GM06990 (cell line): ENCODE data around the gene NUDCD3.

Experiments
- DNase-seq: peaks from one replicate; pipeline ENCODE4 v3.0.0-alpha.2; 2011; ENCODE audit not compliant: insufficient read length; ENCODE audit errors: extremely low read depth
- H3K27me3 ChIP-seq: replicated peaks from 2 replicates; pipeline ENCODE4 v1.6.0; 2011; ENCODE audit warnings: low read length; ENCODE audit not compliant: control insufficient read depth, insufficient read depth
- H3K36me3 ChIP-seq: 2 replicates; pipeline ENCODE4 v1.5.1; 2011; ENCODE audit warnings: low read length; ENCODE audit not compliant: control insufficient read depth, insufficient read depth
- H3K4me3 ChIP-seq: replicated peaks from 2 replicates; pipeline ENCODE4 v1.5.1; 2011; ENCODE audit warnings: low read depth, mild to moderate bottlenecking, control low read depth, low read length
- TF ChIP-seq, protein P1 (sequence below): IDR thresholded peaks from 2 replicates; pipeline ENCODE4 v1.5.1; 2011; ENCODE audit warnings: low read length, control low read depth, mild to moderate bottlenecking, inconsistent platforms; ENCODE audit not compliant: insufficient read depth, poor library complexity, severe bottlenecking

Gene NUDCD3

GRCh38 chr7:44536090-44536489, 45.6 kb upstream of the NUDCD3 start:
- no peak for DNase-seq
- Histone ChIP-seq H3K27me3 (no peaks in the 10 kb centered on the region; the same call in 1 of the 2 replicates), H3K4me3 (no peak overlapping the region), H3K36me3 (no peaks in the 10 kb centered on the region)
- TF ChIP-seq, protein P1, sequence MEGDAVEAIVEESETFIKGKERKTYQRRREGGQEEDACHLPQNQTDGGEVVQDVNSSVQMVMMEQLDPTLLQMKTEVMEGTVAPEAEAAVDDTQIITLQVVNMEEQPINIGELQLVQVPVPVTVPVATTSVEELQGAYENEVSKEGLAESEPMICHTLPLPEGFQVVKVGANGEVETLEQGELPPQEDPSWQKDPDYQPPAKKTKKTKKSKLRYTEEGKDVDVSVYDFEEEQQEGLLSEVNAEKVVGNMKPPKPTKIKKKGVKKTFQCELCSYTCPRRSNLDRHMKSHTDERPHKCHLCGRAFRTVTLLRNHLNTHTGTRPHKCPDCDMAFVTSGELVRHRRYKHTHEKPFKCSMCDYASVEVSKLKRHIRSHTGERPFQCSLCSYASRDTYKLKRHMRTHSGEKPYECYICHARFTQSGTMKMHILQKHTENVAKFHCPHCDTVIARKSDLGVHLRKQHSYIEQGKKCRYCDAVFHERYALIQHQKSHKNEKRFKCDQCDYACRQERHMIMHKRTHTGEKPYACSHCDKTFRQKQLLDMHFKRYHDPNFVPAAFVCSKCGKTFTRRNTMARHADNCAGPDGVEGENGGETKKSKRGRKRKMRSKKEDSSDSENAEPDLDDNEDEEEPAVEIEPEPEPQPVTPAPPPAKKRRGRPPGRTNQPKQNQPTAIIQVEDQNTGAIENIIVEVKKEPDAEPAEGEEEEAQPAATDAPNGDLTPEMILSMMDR: no peak

DNA sequence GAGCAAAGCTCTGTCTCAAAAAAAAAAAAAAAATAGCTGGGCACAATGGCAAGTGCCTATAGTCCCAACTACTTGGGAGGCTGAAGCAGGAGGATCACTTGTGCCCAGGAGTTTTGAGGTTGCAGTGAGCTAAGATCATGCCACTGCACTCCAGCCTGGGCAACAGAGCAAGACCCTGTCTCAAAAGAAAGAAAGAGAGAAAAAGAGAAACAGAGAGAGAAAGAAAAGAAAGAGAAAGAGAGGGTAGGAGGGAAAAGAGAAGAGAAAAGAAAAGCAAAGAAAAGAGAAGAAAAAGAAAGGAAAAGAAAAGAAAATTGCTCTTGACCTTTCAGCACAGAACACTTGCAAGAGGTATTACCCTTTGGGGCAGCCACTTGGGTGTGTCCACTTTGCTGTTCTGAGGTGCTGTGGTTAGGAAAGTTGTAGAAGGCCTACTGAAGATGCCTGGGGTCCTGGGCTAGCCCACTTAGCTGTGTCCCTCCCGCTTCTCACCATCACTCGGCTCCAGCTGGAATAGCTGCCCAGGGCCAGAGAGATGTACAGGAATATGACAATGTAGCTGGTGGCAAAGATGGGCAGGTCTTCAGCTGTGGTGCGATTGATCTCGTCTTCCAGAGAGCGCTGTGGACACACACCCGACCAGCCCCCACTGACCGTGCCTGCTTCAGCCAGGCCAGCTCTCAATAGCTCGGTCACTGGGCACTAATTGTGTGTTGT, 45.0 kb upstream of the NUDCD3 start:
- DNase-seq: no peak

DNA sequence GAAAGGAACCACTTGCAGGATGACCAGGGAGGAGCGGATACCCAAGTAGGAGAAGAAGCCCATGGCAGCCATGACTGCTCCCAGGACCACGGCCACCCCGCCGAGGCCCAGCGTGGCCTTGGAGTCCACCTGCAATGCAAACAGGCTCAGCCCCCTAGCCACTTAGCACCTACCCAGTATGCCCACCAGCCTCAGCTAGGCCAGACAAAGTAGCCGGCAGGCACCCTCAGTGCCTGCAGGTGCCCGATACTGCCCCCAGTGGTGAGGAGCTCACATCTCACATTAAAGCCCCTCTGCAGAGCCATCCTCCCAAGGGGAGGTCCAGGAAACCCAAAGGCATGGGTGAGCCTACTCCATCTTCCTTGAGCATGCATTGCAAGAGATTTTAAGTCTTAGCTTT, 44.0 kb upstream of the NUDCD3 start:
- TF ChIP-seq, protein P1: peak; percentile 90
- Histone ChIP-seq H3K27me3 (no peaks in the 10 kb centered on the region), H3K4me3 (no peak overlapping the region), H3K36me3 (no peaks in the 10 kb centered on the region)
- peak; percentile 31 for DNase-seq

More for the DNA sequence above, 45.0 kb upstream of the NUDCD3 start:
- TF ChIP-seq, protein P1: no peak
- Histone ChIP-seq H3K4me3 (no peak overlapping the region), H3K36me3 (no peaks in the 10 kb centered on the region), H3K27me3 (no peaks in the 10 kb centered on the region; the same call in 1 of the 2 replicates)

DNA sequence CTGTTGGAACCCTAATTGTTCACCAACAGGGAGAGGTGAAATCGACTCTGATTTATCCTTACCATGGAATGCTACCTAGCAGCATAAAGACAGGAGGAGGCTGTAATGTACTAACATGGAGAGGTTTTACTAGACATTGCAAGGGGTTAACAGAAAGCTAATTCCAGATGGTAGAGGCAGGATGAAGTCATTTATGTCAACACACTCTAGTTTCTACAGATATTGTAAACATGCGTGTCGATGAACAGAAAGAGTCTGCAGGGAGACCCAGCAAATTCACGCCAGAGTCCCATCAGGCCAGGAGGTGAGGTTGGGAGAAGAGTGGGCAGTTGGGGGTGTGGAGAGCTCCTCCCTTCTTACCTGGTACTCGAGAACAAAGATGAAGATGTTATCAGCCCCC, 43.6 kb upstream of the NUDCD3 start:
- no peak for DNase-seq
- TF ChIP-seq, protein P1: no peak
- no peaks in the 10 kb centered on the region for H3K27me3 ChIP-seq
- H3K4me3 ChIP-seq: no peak overlapping the region
- H3K36me3 ChIP-seq: no peaks in the 10 kb centered on the region

DNA sequence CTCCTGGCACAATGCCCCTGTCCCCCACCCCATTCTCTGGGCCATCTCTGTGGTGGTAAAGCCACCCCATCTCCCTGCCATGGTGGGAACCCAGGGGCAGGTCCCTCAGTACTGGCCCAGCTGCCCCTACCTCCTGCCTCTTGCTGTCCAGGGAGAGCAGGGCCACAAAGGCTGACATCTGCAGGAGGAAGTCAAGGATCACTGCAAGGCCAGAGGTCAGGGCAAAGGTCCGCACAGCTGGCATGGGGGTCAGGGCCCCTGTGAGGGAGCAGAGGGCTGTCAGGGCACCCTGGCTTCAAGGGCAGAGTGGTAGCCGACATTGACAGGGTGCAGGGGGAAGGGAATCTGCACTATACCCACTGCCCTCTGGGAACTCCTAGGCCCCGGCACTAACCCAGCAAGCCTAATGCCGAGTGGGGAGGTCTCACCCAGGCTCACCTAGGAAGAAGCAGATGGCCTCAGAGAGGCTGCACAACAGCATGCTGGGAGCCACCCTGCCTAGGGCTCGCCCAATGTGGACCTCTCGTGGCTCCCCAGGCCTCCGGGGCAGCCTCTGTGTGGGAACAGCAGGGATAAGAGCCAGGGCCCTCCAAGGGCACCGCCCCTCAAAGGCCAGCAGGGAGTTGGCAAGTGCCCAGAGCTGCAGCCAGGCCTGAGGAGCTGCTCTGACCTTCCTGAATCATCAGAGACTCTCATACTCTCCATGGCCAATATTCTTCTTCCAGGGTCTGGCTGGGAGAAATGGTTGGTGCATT, 43.0 kb upstream of the NUDCD3 start:
- DNase-seq: no peak
- H3K27me3 ChIP-seq: no peaks in the 10 kb centered on the region
- H3K36me3 ChIP-seq: no peaks in the 10 kb centered on the region
- H3K4me3 ChIP-seq: no peak overlapping the region
- TF ChIP-seq, protein P1: no peak
